Vagina (tissue), 2 donors: ENCODE results near the gene LRRFIP2.
"Not testable (repeated sequence)": the region's sequence is repeated elsewhere in the genome, so short reads cannot be mapped to it uniquely, and the experiment has no call there.

Experiments used
- CTCF ChIP-seq, 3 experiments: fragments of 450-650 bp in 2 of 3; fragments of 200-600 bp in 1 of 3; sonication (generic) in 1 of 3; IDR thresholded peaks; one replicate each; pipeline ENCODE4 v1.5.1; 2017 to 2019; ENCODE audit warnings: antibody characterized with exemption in 3 of 3, mild to moderate bottlenecking in 2 of 3, moderate library complexity in 2 of 3
- POLR2A ChIP-seq, 2 donors: fragments of 450-650 bp; IDR thresholded peaks; one replicate each; pipeline ENCODE4 v1.6.1; 2017; ENCODE audit warnings: antibody characterized with exemption in 2 of 2, mild to moderate bottlenecking in 2 of 2, moderate library complexity in 2 of 2
- POLR2AphosphoS5 ChIP-seq, 2 donors: sonication (generic); formaldehyde crosslinking; IDR thresholded peaks; one replicate each; pipeline ENCODE4 v1.9.0; 2017; ENCODE audit warnings: antibody characterized with exemption in 2 of 2, mild to moderate bottlenecking in 2 of 2, low read depth in 1 of 2; ENCODE audit not compliant: insufficient read depth in 1 of 2

- not testable (repeated sequence) for TF ChIP-seq CTCF (IDR thresholded peaks at IDR 0.05); POLR2AphosphoS5 (IDR thresholded peaks at IDR 0.05; ENCODE audit: insufficient read depth in 1 of 2, low read depth in 1 of 2); POLR2A (IDR thresholded peaks at IDR 0.05)
Observed at GRCh38 chr3:37042712-37043111, 131.7 kb downstream of the LRRFIP2 start.
